ENCODE results near the gene CSF2RB.

The CSF2RB gene

GRCh38 chr22:36907253-36908195, 5.9 kb upstream of the CSF2RB start:
- DNase-seq (ENCODE audit: low read depth): no peak
- TF ChIP-seq MYC (IDR thresholded peaks at IDR 0.05; ENCODE audit: low read depth, low read length) (no peak), CTCF (IDR thresholded peaks at IDR 0.05; ENCODE audit: low read depth, low read length) (no peak), POLR2A (IDR thresholded peaks at IDR 0.05; ENCODE audit: extremely low read depth, insufficient read length) (no peak)
- TF ChIP-seq, protein P1, sequence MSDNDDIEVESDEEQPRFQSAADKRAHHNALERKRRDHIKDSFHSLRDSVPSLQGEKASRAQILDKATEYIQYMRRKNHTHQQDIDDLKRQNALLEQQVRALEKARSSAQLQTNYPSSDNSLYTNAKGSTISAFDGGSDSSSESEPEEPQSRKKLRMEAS (IDR thresholded peaks at IDR 0.05; ENCODE audit: low read depth, low read length): no peak
- no peak overlapping the region for H3K4me3 ChIP-seq (ENCODE audit: low read depth, low read length)

- H3K4me3 ChIP-seq (ENCODE audit: low read depth, low read length): no peak overlapping the region
- no peak for TF ChIP-seq POLR2A (IDR thresholded peaks at IDR 0.05; ENCODE audit: extremely low read depth, insufficient read length)
- TF ChIP-seq MYC (IDR thresholded peaks at IDR 0.05; ENCODE audit: low read depth, low read length): no peak
- no peak for TF ChIP-seq CTCF (IDR thresholded peaks at IDR 0.05; ENCODE audit: low read depth, low read length)
- TF ChIP-seq, protein P1 (IDR thresholded peaks at IDR 0.05; ENCODE audit: low read depth, low read length): no peak
- no peak for DNase-seq (ENCODE audit: low read depth)
Measured at GRCh38 chr22:36910461-36910860, 3.0 kb upstream of the CSF2RB start.

GRCh38 chr22:36911887-36912661, 1.4 kb upstream of the CSF2RB start:
- DNase-seq (ENCODE audit: low read depth): no peak
- no peak for TF ChIP-seq CTCF (IDR thresholded peaks at IDR 0.05; ENCODE audit: low read depth, low read length)
- TF ChIP-seq, protein P1 (IDR thresholded peaks at IDR 0.05; ENCODE audit: low read depth, low read length): no peak
- TF ChIP-seq POLR2A (IDR thresholded peaks at IDR 0.05; ENCODE audit: extremely low read depth, insufficient read length): no peak
- no peak for TF ChIP-seq MYC (IDR thresholded peaks at IDR 0.05; ENCODE audit: low read depth, low read length)
- no peak overlapping the region for H3K4me3 ChIP-seq (ENCODE audit: low read depth, low read length)

DNA sequence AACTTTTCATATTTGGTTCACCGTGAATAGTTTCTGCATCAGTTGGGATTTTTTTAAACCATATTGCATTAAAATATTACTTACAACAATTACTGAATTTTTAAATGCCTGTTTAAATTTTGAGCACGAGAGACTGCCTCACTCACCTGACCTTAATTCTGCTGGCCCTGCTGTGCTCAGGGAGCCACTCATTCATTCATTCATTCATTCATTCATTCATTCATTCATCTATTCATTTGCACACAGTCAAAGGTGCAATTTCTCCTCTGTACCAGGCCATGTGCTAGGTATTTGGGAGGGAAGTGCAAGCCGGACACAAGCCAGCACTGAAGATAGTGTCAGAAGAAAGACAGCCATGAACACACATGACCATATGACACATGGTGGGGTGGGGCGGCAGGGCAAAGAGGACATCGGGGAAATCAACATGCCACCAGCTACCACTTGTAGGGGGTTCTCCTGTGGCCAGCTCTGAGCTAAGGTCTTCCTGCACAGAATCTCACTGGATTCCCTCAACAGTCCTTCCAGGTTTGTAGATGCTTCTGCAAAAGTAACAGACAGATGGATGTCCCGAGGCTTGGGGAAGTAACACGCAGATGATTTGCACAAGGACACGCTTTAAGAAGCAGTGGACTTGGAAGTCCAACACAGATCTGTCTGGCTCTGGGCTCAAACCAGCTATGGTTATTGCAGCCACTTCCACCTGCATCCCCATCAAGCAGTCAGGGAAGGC, 568 bp upstream of the CSF2RB start:
- no peak for DNase-seq (ENCODE audit: low read depth)
- TF ChIP-seq MYC (IDR thresholded peaks at IDR 0.05; ENCODE audit: low read depth, low read length) (no peak), CTCF (IDR thresholded peaks at IDR 0.05; ENCODE audit: low read depth, low read length) (no peak), POLR2A (IDR thresholded peaks at IDR 0.05; ENCODE audit: extremely low read depth, insufficient read length) (no peak)
- TF ChIP-seq, protein P1 (IDR thresholded peaks at IDR 0.05; ENCODE audit: low read depth, low read length): no peak
- H3K4me3 ChIP-seq (ENCODE audit: low read depth, low read length): no peak overlapping the region

GRCh38 chr22:36914390-36914752, 943 bp downstream of the CSF2RB start:
- TF ChIP-seq POLR2A (IDR thresholded peaks at IDR 0.05; ENCODE audit: extremely low read depth, insufficient read length) (no peak), MYC (IDR thresholded peaks at IDR 0.05; ENCODE audit: low read depth, low read length) (no peak), CTCF (IDR thresholded peaks at IDR 0.05; ENCODE audit: low read depth, low read length) (no peak)
- TF ChIP-seq, protein P1 (IDR thresholded peaks at IDR 0.05; ENCODE audit: low read depth, low read length): no peak
- no peak overlapping the region for H3K4me3 ChIP-seq (ENCODE audit: low read depth, low read length)
- no peak for DNase-seq (ENCODE audit: low read depth)
